ENCODE measurements around the gene NODAL.

Gene NODAL

DNA sequence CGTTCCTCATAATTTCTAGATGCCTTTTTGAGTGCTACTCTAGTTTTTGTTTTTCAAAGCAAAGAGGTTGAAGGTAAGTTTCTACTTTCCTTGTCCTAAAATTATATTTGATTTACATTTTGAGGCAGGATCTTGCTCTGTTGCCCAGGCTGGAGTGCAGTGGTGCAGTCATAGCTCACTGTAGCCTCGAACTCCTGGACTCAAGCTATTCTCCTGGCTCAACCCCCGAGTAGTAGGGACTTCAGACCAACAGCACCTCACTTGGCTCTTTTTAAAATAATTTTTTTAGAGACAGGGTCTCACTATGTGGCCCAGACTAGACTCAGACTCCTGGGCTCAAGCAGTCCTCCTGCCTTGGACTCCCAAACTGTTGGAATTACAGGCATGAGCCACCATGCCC, 22.8 kb downstream of the NODAL start:
- peaks cover 36% of the 10 kb centered on the region for H3K79me1 ChIP-seq (replicated peaks; ENCODE audit: low read length, poor library complexity, severe bottlenecking)
- no peak overlapping the region for H2AK5ac ChIP-seq (ENCODE audit: low read length, severe bottlenecking)
- H3K4me2 ChIP-seq (ENCODE audit: low read length, poor library complexity, severe bottlenecking), result no peak overlapping the region
- no peak overlapping the region for H3K9ac ChIP-seq (ENCODE audit: low read length)
- H2AFZ ChIP-seq (ENCODE audit: low read depth, low read length), result no peak overlapping the region
- no peak overlapping the region for H3K27ac ChIP-seq (ENCODE audit: low read length, poor library complexity, severe bottlenecking)
- no peak overlapping the region for H3K18ac ChIP-seq (ENCODE audit: low read depth in 1 of 2, low read length in 2 of 2)
- H3K4me3 ChIP-seq (ENCODE audit: insufficient read depth in 1 of 2, low read depth in 1 of 2, low read length in 2 of 2), result no peak overlapping the region
- no peak overlapping the region for H2BK120ac ChIP-seq (ENCODE audit: low read depth, low read length)
- no peaks in the 10 kb centered on the region for H3K27me3 ChIP-seq (ENCODE audit: control insufficient read depth in 1 of 2, insufficient read depth in 1 of 2, low read length in 2 of 2)
- no peak overlapping the region for H2BK5ac ChIP-seq (ENCODE audit: low read depth, low read length, poor library complexity, severe bottlenecking)
- no peak overlapping the region for H3K23ac ChIP-seq (ENCODE audit: low read length in 2 of 2)
- peaks cover 2% of the 10 kb centered on the region for H3K4me1 ChIP-seq (ENCODE audit: control insufficient read depth, insufficient read depth, low read depth, low read length)
- H3K4ac ChIP-seq (ENCODE audit: low read depth in 1 of 2, low read length in 2 of 2), result no peak overlapping the region
- H3K14ac ChIP-seq (ENCODE audit: low read length in 2 of 2), result no peak overlapping the region
- H3K36me3 ChIP-seq (ENCODE audit: control insufficient read depth in 1 of 2, insufficient read depth in 2 of 2, low read depth in 1 of 2, low read length in 2 of 2), result peaks cover 24 to 47% of the 10 kb centered on the region in 2 experiments
- no peaks in the 10 kb centered on the region for H3K9me3 ChIP-seq (ENCODE audit: control insufficient read depth, low read length)
- H2BK15ac ChIP-seq (ENCODE audit: low read depth, poor library complexity, severe bottlenecking), result no peak overlapping the region
- no peak overlapping the region for H4K8ac ChIP-seq (ENCODE audit: low read length)
- no peak for DNase-seq
- H2BK12ac ChIP-seq (ENCODE audit: low read length in 2 of 2), result no peak overlapping the region
- H4K91ac ChIP-seq (ENCODE audit: low read length), result no peak overlapping the region
- WGBS, result 94% methylated on average over 3 of the region's 3 CpGs

DNA sequence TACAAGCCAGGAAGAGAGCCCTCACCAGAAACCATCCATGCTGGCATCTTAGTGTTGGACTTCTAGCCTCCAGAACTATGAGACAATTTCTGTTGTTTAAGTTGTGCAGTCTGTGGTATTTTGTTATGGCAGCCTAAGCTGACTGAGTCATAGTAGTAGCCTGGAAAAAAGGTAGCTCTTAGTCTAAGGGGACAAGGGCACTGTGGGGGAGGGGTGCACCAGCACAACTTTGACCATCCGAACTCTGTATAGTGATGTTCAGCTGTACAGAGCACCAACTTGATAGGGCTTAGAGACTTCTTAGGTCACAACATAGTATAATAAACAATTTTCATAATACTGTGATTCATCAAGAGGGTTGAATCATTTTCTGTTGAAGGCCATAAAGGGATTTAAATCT, 23.3 kb downstream of the NODAL start:
- Histone ChIP-seq H4K91ac (ENCODE audit: low read length) (no peak overlapping the region), H3K23ac (ENCODE audit: low read length in 2 of 2) (no peak overlapping the region), H3K4me2 (ENCODE audit: low read length, poor library complexity, severe bottlenecking) (no peak overlapping the region), H3K27me3 (ENCODE audit: control insufficient read depth in 1 of 2, insufficient read depth in 1 of 2, low read length in 2 of 2) (no peaks in the 10 kb centered on the region), H3K18ac (ENCODE audit: low read depth in 1 of 2, low read length in 2 of 2) (no peak overlapping the region), H3K9ac (ENCODE audit: low read length) (peak overlapping the region; percentile 25), H2BK15ac (ENCODE audit: low read depth, poor library complexity, severe bottlenecking) (no peak overlapping the region), H4K8ac (ENCODE audit: low read length) (peak overlapping the region; percentile 75), H2BK5ac (ENCODE audit: low read depth, low read length, poor library complexity, severe bottlenecking) (no peak overlapping the region), H3K4me1 (ENCODE audit: control insufficient read depth, insufficient read depth, low read depth, low read length) (peaks cover 4% of the 10 kb centered on the region), H3K9me3 (ENCODE audit: control insufficient read depth, low read length) (no peaks in the 10 kb centered on the region), H3K79me1 (replicated peaks; ENCODE audit: low read length, poor library complexity, severe bottlenecking) (peaks cover 34% of the 10 kb centered on the region), H2BK120ac (ENCODE audit: low read depth, low read length) (peak overlapping the region; percentile 49), H3K27ac (ENCODE audit: low read length, poor library complexity, severe bottlenecking) (no peak overlapping the region), H2AK5ac (ENCODE audit: low read length, severe bottlenecking) (peak overlapping the region; percentile 51), H3K4me3 (ENCODE audit: insufficient read depth in 1 of 2, low read depth in 1 of 2, low read length in 2 of 2) (peak overlapping the region in 1 of 2 experiments; percentile 44), H2AFZ (ENCODE audit: low read depth, low read length) (no peak overlapping the region), H3K14ac (ENCODE audit: low read length in 2 of 2) (no peak overlapping the region), H2BK12ac (ENCODE audit: low read length in 2 of 2) (no peak overlapping the region), H3K36me3 (ENCODE audit: control insufficient read depth in 1 of 2, insufficient read depth in 2 of 2, low read depth in 1 of 2, low read length in 2 of 2) (peaks cover 23 to 43% of the 10 kb centered on the region in 2 experiments), H3K4ac (ENCODE audit: low read depth in 1 of 2, low read length in 2 of 2) (no peak overlapping the region)
- no CpG with 5 or more reads among the region's 1 CpG for WGBS
- peak; percentile 72 for DNase-seq

DNA sequence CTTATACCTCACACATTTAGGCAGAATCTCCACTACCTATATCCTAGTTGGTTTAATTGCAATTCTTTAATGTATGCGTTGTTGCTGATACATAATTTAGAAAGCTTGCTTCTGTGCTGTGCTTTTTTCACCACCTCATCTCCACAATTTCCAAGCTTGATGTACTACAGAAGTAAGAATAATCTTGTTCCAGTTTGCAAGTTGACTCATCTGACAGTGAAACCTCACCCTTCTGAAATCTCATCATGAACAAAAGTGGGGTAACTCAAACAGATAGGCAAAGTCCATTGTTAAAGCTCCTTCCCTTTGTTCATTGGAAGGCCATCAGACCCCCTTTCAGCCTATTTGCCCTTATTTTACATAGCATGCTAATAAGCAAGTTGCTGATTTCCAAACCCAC, 23.9 kb downstream of the NODAL start:
- no peak overlapping the region for H2BK12ac ChIP-seq (ENCODE audit: low read length in 2 of 2)
- H3K4me3 ChIP-seq (ENCODE audit: insufficient read depth in 1 of 2, low read depth in 1 of 2, low read length in 2 of 2), result peak overlapping the region in 1 of 2 experiments; percentile 44
- H2AFZ ChIP-seq (ENCODE audit: low read depth, low read length), result no peak overlapping the region
- H3K4ac ChIP-seq (ENCODE audit: low read depth in 1 of 2, low read length in 2 of 2), result no peak overlapping the region
- H3K4me1 ChIP-seq (ENCODE audit: control insufficient read depth, insufficient read depth, low read depth, low read length), result peaks cover 5% of the 10 kb centered on the region
- peaks cover 22 to 36% of the 10 kb centered on the region in 2 experiments for H3K36me3 ChIP-seq (ENCODE audit: control insufficient read depth in 1 of 2, insufficient read depth in 2 of 2, low read depth in 1 of 2, low read length in 2 of 2)
- no peaks in the 10 kb centered on the region for H3K9me3 ChIP-seq (ENCODE audit: control insufficient read depth, low read length)
- H2AK5ac ChIP-seq (ENCODE audit: low read length, severe bottlenecking), result no peak overlapping the region
- H3K4me2 ChIP-seq (ENCODE audit: low read length, poor library complexity, severe bottlenecking), result no peak overlapping the region
- 100% methylated on average over 1 of the region's 1 CpG for WGBS
- no peak overlapping the region for H3K18ac ChIP-seq (ENCODE audit: low read depth in 1 of 2, low read length in 2 of 2)
- H3K27ac ChIP-seq (ENCODE audit: low read length, poor library complexity, severe bottlenecking), result no peak overlapping the region
- DNase-seq, result peak; percentile 23
- H4K8ac ChIP-seq (ENCODE audit: low read length), result no peak overlapping the region
- H2BK5ac ChIP-seq (ENCODE audit: low read depth, low read length, poor library complexity, severe bottlenecking), result no peak overlapping the region
- no peak overlapping the region for H2BK15ac ChIP-seq (ENCODE audit: low read depth, poor library complexity, severe bottlenecking)
- H4K91ac ChIP-seq (ENCODE audit: low read length), result no peak overlapping the region
- H3K9ac ChIP-seq (ENCODE audit: low read length), result peak overlapping the region; percentile 25
- H3K14ac ChIP-seq (ENCODE audit: low read length in 2 of 2), result no peak overlapping the region
- no peak overlapping the region for H3K23ac ChIP-seq (ENCODE audit: low read length in 2 of 2)
- H3K27me3 ChIP-seq (ENCODE audit: control insufficient read depth in 1 of 2, insufficient read depth in 1 of 2, low read length in 2 of 2), result no peaks in the 10 kb centered on the region
- no peak overlapping the region for H2BK120ac ChIP-seq (ENCODE audit: low read depth, low read length)
- peaks cover 33% of the 10 kb centered on the region for H3K79me1 ChIP-seq (replicated peaks; ENCODE audit: low read length, poor library complexity, severe bottlenecking)

DNA sequence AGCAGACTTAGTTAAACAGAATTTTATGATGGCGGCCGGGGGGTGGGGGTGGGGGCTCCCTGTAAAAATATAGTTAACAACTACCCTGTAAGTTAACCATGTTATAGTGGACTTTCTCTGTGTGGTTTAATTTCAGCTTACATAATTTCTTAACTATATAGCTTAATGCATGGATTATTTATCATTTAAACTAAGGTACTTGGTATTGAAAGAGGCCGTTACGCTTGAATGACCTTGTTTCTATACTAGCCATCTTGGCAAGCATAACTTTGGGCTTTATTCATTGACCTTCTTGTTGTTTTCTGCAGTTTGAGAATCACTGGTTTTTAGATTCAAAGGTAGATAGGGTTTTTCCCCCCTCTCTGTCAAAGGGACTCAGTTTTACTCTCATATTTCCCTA, 29.1 kb downstream of the NODAL start:
- 100% methylated on average over 2 of the region's 4 CpGs for WGBS
- H3K9me3 ChIP-seq (ENCODE audit: control insufficient read depth, low read length), result no peaks in the 10 kb centered on the region
- H4K91ac ChIP-seq (ENCODE audit: low read length), result no peak overlapping the region
- no peak overlapping the region for H2BK15ac ChIP-seq (ENCODE audit: low read depth, poor library complexity, severe bottlenecking)
- H3K9ac ChIP-seq (ENCODE audit: low read length), result no peak overlapping the region
- H3K36me3 ChIP-seq (ENCODE audit: control insufficient read depth in 1 of 2, insufficient read depth in 2 of 2, low read depth in 1 of 2, low read length in 2 of 2), result peaks cover 0 to 27% of the 10 kb centered on the region in 2 experiments
- peaks cover 3% of the 10 kb centered on the region for H3K4me1 ChIP-seq (ENCODE audit: control insufficient read depth, insufficient read depth, low read depth, low read length)
- no peak overlapping the region for H3K4me2 ChIP-seq (ENCODE audit: low read length, poor library complexity, severe bottlenecking)
- peaks cover 18% of the 10 kb centered on the region for H3K79me1 ChIP-seq (replicated peaks; ENCODE audit: low read length, poor library complexity, severe bottlenecking)
- H2AFZ ChIP-seq (ENCODE audit: low read depth, low read length), result no peak overlapping the region
- DNase-seq, result no peak
- no peak overlapping the region for H2BK12ac ChIP-seq (ENCODE audit: low read length in 2 of 2)
- H2BK5ac ChIP-seq (ENCODE audit: low read depth, low read length, poor library complexity, severe bottlenecking), result no peak overlapping the region
- no peak overlapping the region for H4K8ac ChIP-seq (ENCODE audit: low read length)
- no peak overlapping the region for H3K23ac ChIP-seq (ENCODE audit: low read length in 2 of 2)
- no peak overlapping the region for H3K4ac ChIP-seq (ENCODE audit: low read depth in 1 of 2, low read length in 2 of 2)
- H2BK120ac ChIP-seq (ENCODE audit: low read depth, low read length), result no peak overlapping the region
- no peak overlapping the region for H3K18ac ChIP-seq (ENCODE audit: low read depth in 1 of 2, low read length in 2 of 2)
- no peak overlapping the region for H3K4me3 ChIP-seq (ENCODE audit: insufficient read depth in 1 of 2, low read depth in 1 of 2, low read length in 2 of 2)
- no peaks in the 10 kb centered on the region for H3K27me3 ChIP-seq (ENCODE audit: control insufficient read depth in 1 of 2, insufficient read depth in 1 of 2, low read length in 2 of 2)
- no peak overlapping the region for H3K14ac ChIP-seq (ENCODE audit: low read length in 2 of 2)
- no peak overlapping the region for H3K27ac ChIP-seq (ENCODE audit: low read length, poor library complexity, severe bottlenecking)
- no peak overlapping the region for H2AK5ac ChIP-seq (ENCODE audit: low read length, severe bottlenecking)

All from mesenchymal stem cell (in vitro differentiated cells and primary cell).